CD14-positive monocyte (primary cell): ENCODE data around the gene GNB2. TPM values are rescaled to one million over a fixed set of nuclear protein-coding genes. Genes with fewer than 3 reads are reported as not detected.

Source experiments
- DNase-seq, 3 donors: peaks; one replicate each; pipeline ENCODE4 v3.0.0-alpha.2; 2011 to 2022
- H2AFZ ChIP-seq: 2 replicates; pipeline ENCODE4 v1.6.0; 2012; ENCODE audit warnings: mild to moderate bottlenecking, low read depth, low read length, inconsistent platforms; ENCODE audit not compliant: insufficient read depth, poor library complexity, severe bottlenecking
- H3K27ac ChIP-seq, 2 donors: 1 replicate in 1 of 2; 2 replicates in 1 of 2; pipeline ENCODE4 v1.5.1; 2012 to 2013; ENCODE audit warnings: low read length in 2 of 2, control low read depth in 1 of 2, inconsistent platforms in 1 of 2, low read depth in 1 of 2, mild to moderate bottlenecking in 1 of 2
- H3K27me3 ChIP-seq, 2 donors: one replicate each; pipeline versions ENCODE4 v1.6.0 to v1.6.1; 2011 to 2013; ENCODE audit warnings: low read length in 2 of 2; ENCODE audit not compliant: control insufficient read depth in 2 of 2, insufficient read depth in 2 of 2
- H3K36me3 ChIP-seq, 2 donors: replicated peaks in 1 of 2; 1 replicate in 1 of 2; 2 replicates in 1 of 2; pipeline versions ENCODE4 v1.5.1 to v1.6.1; 2012 to 2013; ENCODE audit warnings: low read length in 2 of 2, control low read depth in 1 of 2, inconsistent platforms in 1 of 2, mild to moderate bottlenecking in 1 of 2; ENCODE audit not compliant: insufficient read depth in 2 of 2, control insufficient read depth in 1 of 2
- H3K4me1 ChIP-seq, 2 donors: 1 replicate in 1 of 2; 2 replicates in 1 of 2; pipeline versions ENCODE4 v1.5.1 to v1.6.1; 2012 to 2013; ENCODE audit warnings: low read length in 2 of 2, control low read depth in 1 of 2, inconsistent platforms in 1 of 2, mild to moderate bottlenecking in 1 of 2, moderate library complexity in 1 of 2; ENCODE audit not compliant: insufficient read depth in 2 of 2, control insufficient read depth in 1 of 2
- H3K4me2 ChIP-seq: replicated peaks from 2 replicates; pipeline ENCODE3; 2012; ENCODE audit warnings: low read length, moderate library complexity, mild to moderate bottlenecking; ENCODE audit not compliant: poor library complexity, severe bottlenecking; ENCODE audit errors: extremely low read depth
- H3K4me3 ChIP-seq, 3 experiments: fragments of 200-600 bp in 1 of 3; sonication (generic) in 1 of 3; replicated peaks in 1 of 3; 1 replicate in 2 of 3; 2 replicates in 1 of 3; pipeline ENCODE4 v1.5.1; 2011 to 2013; ENCODE audit warnings: low read length in 3 of 3, mild to moderate bottlenecking in 3 of 3, control low read depth in 2 of 3, low read depth in 2 of 3, inconsistent platforms in 1 of 3, moderate library complexity in 1 of 3
- H3K79me2 ChIP-seq: 2 replicates; pipeline ENCODE4 v1.6.0; 2012; ENCODE audit warnings: mild to moderate bottlenecking, control low read depth, inconsistent platforms, low read length, moderate library complexity; ENCODE audit not compliant: insufficient read depth
- H3K9ac ChIP-seq: 2 replicates; pipeline ENCODE4 v1.6.0; 2017; ENCODE audit warnings: low read length, mild to moderate bottlenecking; ENCODE audit not compliant: insufficient read depth, poor library complexity, severe bottlenecking
- H3K9me3 ChIP-seq, 2 donors: replicated peaks in 1 of 2; 1 replicate in 1 of 2; 2 replicates in 1 of 2; pipeline versions ENCODE4 v1.5.1 to v1.6.1; 2012 to 2013; ENCODE audit warnings: low read length in 2 of 2, control low read depth in 1 of 2; ENCODE audit not compliant: control insufficient read depth in 1 of 2, insufficient read depth in 1 of 2
- H4K20me1 ChIP-seq: 2 replicates; pipeline ENCODE4 v1.6.0; 2012; ENCODE audit warnings: mild to moderate bottlenecking, low read length, control low read depth, moderate library complexity; ENCODE audit not compliant: insufficient read depth
- H3K27ac Mint-ChIP-seq, 7 donors: one replicate each; pipeline ENCODE4 v1.8.0; 2020; ENCODE audit warnings: mild to moderate bottlenecking in 7 of 7, mixed read lengths in 7 of 7, moderate library complexity in 6 of 7, inconsistent platforms in 2 of 7
- H3K27me3 Mint-ChIP-seq, 3 donors: one replicate each; pipeline ENCODE4 v1.8.0; 2021 to 2022; ENCODE audit warnings: low read depth in 3 of 3, mild to moderate bottlenecking in 3 of 3, mixed read lengths in 3 of 3, moderate library complexity in 3 of 3, inconsistent platforms in 1 of 3
- H3K36me3 Mint-ChIP-seq, 2 donors: one replicate each; pipeline ENCODE4 v1.8.0; 2020; ENCODE audit warnings: mixed read lengths in 2 of 2, inconsistent platforms in 1 of 2, mild to moderate bottlenecking in 1 of 2
- H3K4me1 Mint-ChIP-seq: one replicate; pipeline ENCODE4 v1.8.0; 2020; ENCODE audit warnings: mild to moderate bottlenecking, mixed read lengths
- H3K4me3 Mint-ChIP-seq, 2 donors: one replicate each; pipeline ENCODE4 v1.8.0; 2020; ENCODE audit warnings: mild to moderate bottlenecking in 2 of 2, mixed read lengths in 2 of 2, moderate library complexity in 1 of 2
- H3K9me3 Mint-ChIP-seq, 7 donors: one replicate each; pipeline ENCODE4 v1.8.0; 2020 to 2022; ENCODE audit warnings: mixed read lengths in 7 of 7, mild to moderate bottlenecking in 6 of 7, moderate library complexity in 6 of 7, inconsistent platforms in 2 of 7
- CTCF ChIP-seq: fragments of 200-600 bp; IDR thresholded peaks from one replicate; pipeline ENCODE4 v1.8.0; 2022; ENCODE audit warnings: antibody characterized with exemption, mild to moderate bottlenecking
- WGBS: methylation state at CpG from one replicate; pipeline ENCODE4 v1.1.5; 2013; ENCODE audit warnings: missing lambda C conversion rate; ENCODE audit not compliant: insufficient coverage; 5-methylcytosine and 5-hydroxymethylcytosine counted together
- intact Hi-C, 2 donors: fragments of 100-400 bp; cut with micrococcal nuclease; formaldehyde crosslinking; loops; one replicate each; pipeline versions ENCODE4 v1.15.0 to v1.15.1; 2023
- polyA plus RNA-seq, 3 donors: library from polyadenylated mRNA; depleted of rRNA in 1 of 3; unstranded in 2 of 3; stranded (reverse) in 1 of 3; fragments of 300-500 nt in 2 of 3; fragments of >200 nt in 1 of 3; fragmentation: Illumina TruSeq in 2 of 3; gene quantifications; 1 replicate in 2 of 3; 2 replicates in 1 of 3; pipeline ENCODE4 v1.2.3, GENCODE V29; 2012 to 2021

The GNB2 gene
- polyA plus RNA-seq, 3 donors, result 90.0 to 436 (median 94.6) TPM

DNA sequence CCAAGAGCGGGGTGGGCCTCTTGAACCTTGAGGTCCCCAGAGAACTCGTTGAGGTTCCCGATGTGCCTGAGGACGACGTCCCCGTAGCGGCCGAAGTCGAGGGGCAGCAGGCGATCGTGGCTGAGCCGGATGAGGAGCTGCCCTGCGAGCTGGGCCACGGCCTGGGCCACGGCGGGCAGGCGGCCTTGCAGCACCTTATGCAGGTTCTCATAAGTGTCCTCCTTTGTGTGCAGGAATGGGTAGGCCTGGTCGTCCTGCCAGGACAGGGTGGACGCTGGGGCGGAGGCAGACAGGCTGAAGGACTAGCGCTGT is 46.3 kb upstream of the GNB2 start:
- H2AFZ ChIP-seq, result no peak overlapping the region
- WGBS, result 96% methylated on average over 19 of the region's 21 CpGs
- no peaks in the 10 kb centered on the region for H3K9me3 ChIP-seq
- H3K4me3 ChIP-seq, result no peak overlapping the region
- H3K27ac Mint-ChIP-seq, result no peak overlapping the region
- DNase-seq, result no peak
- no peaks in the 10 kb centered on the region for H4K20me1 ChIP-seq
- H3K27ac ChIP-seq, result no peak overlapping the region
- no peak overlapping the region for H3K9ac ChIP-seq
- H3K4me1 Mint-ChIP-seq, result peaks cover 13% of the 10 kb centered on the region
- intact Hi-C loops, result no loop called here
- no peak for TF ChIP-seq CTCF
- H3K79me2 ChIP-seq, result no peaks in the 10 kb centered on the region
- H3K36me3 Mint-ChIP-seq, result no peaks in the 10 kb centered on the region
- peak overlapping the region in 1 of 2 donors; percentile 42 for H3K4me3 Mint-ChIP-seq
- H3K4me2 ChIP-seq, result peak overlapping the region; percentile 73
- H3K27me3 Mint-ChIP-seq, result peaks cover 6 to 31% (median 27%) of the 10 kb centered on the region in 3 donors
- peaks cover 0 to 12% of the 10 kb centered on the region in 2 donors for H3K27me3 ChIP-seq
- no peaks in the 10 kb centered on the region for H3K36me3 ChIP-seq
- H3K4me1 ChIP-seq, result peaks cover 8 to 11% of the 10 kb centered on the region in 2 donors
- peaks cover 0 to 4% (median 0%) of the 10 kb centered on the region in 7 donors for H3K9me3 Mint-ChIP-seq

DNA sequence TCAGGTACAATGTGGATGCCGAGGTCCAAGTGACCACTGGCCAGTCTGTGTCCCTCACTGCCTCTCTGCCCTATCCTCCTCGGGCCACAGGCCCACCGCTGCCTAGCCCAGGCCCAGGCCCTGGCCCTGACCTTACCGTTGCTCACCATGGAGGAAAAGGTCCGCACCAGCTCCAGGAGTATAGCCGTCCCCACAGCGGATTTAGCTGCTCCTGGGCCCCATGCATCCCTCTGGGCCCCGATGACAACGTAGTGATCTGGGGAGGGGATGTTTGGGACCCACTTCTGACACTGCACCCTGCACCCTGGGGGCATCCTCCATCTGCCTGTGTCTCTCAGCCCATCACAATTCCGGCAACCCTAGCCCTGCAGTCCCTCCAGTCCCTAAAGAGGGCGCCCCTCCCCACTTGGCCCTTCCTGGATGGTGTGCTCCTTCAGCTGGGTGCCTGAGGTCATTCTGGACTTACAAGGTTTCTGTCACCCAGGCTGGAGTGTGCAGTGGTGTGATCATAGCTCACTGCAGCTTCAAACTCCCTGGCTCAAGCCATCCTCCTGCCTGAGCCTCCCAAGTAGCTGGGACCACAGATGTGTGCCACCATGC is 44.3 kb upstream of the GNB2 start:
- peak; percentile 44 for TF ChIP-seq CTCF

More for the DNA sequence above, 44.3 kb upstream of the GNB2 start:
- Histone ChIP-seq H3K4me3 (no peak overlapping the region), H2AFZ (no peak overlapping the region), H3K4me2 (no peak overlapping the region), H3K9me3 (no peaks in the 10 kb centered on the region), H3K9ac (no peak overlapping the region), H3K27ac (no peak overlapping the region), H3K36me3 (no peaks in the 10 kb centered on the region), H3K27me3 (peaks cover 0 to 13% of the 10 kb centered on the region in 2 donors), H3K79me2 (no peaks in the 10 kb centered on the region), H4K20me1 (no peaks in the 10 kb centered on the region), H3K4me1 (peaks cover 14 to 25% of the 10 kb centered on the region in 2 donors)
- 92% methylated on average over 6 of the region's 11 CpGs for WGBS
- Mint-ChIP-seq H3K9me3 (peaks cover 0 to 7% (median 0%) of the 10 kb centered on the region in 7 donors), H3K4me3 (no peak overlapping the region), H3K27ac (peak overlapping the region in 1 of 7 donors; percentile 53), H3K4me1 (peaks cover 21% of the 10 kb centered on the region), H3K36me3 (no peaks in the 10 kb centered on the region), H3K27me3 (peaks cover 15 to 41% (median 39%) of the 10 kb centered on the region in 3 donors)
- peak; percentile 21 to 45 (median 29) for DNase-seq
- intact Hi-C loops, result no loop called here
